SK-N-SH treated with all-trans-retinoic acid at 6 μM for 48 hours (cell line): ENCODE measurements around the gene GBX1.

Source experiments
- ATAC-seq: fragments of 200-7000 bp; cut with Tn5 transposase; 3 replicates; pipeline ENCODE4 v1.9.1; 2020; ENCODE audit warnings: mild to moderate bottlenecking, moderate library complexity
- ARNTL ChIP-seq: fragments of 450-650 bp; formaldehyde crosslinking; IDR thresholded peaks from 2 replicates; pipeline ENCODE4 v1.5.0; 2020; ENCODE audit warnings: low read depth, mild to moderate bottlenecking, moderate library complexity, borderline replicate concordance
- BACH2 ChIP-seq: fragments of 250-450 bp; sonication (Bioruptor Pico); IDR thresholded peaks from 2 replicates; pipeline ENCODE4 v1.9.0; 2021; ENCODE audit warnings: mild to moderate bottlenecking, borderline replicate concordance
- ESRRG ChIP-seq: fragments of 250-450 bp; sonication (Bioruptor Pico); IDR thresholded peaks from 2 replicates; pipeline ENCODE4 v1.6.1; 2021; ENCODE audit warnings: mild to moderate bottlenecking
- GLIS3 ChIP-seq: fragments of 250-450 bp; sonication (Bioruptor Pico); IDR thresholded peaks from 2 replicates; pipeline ENCODE4 v1.5.0; 2020; ENCODE audit warnings: mild to moderate bottlenecking, moderate library complexity
- ISL1 ChIP-seq: fragments of 250-450 bp; sonication (Bioruptor Pico); IDR thresholded peaks from 2 replicates; pipeline ENCODE4 v2.1.2; 2022; ENCODE audit warnings: mild to moderate bottlenecking, moderate library complexity
- OSR1 ChIP-seq: fragments of 250-450 bp; sonication (Bioruptor Pico); IDR thresholded peaks from 2 replicates; pipeline ENCODE4 v1.8.0; 2022; ENCODE audit warnings: moderate library complexity, mild to moderate bottlenecking, inconsistent platforms
- PPARA ChIP-seq: fragments of 250-450 bp; sonication (Bioruptor Pico); IDR thresholded peaks from 2 replicates; pipeline ENCODE4 v1.5.0; 2020; ENCODE audit warnings: mild to moderate bottlenecking, borderline replicate concordance
- SNAI2 ChIP-seq: fragments of 250-450 bp; sonication (Bioruptor Pico); IDR thresholded peaks from 2 replicates; pipeline ENCODE4 v1.5.0; 2020; ENCODE audit warnings: mild to moderate bottlenecking, moderate library complexity
- TCF4 ChIP-seq: fragments of 250-450 bp; sonication (Bioruptor Pico); IDR thresholded peaks from 2 replicates; pipeline ENCODE4 v1.8.0; 2021; ENCODE audit warnings: mild to moderate bottlenecking, moderate library complexity, borderline replicate concordance
- TOX ChIP-seq: fragments of 250-450 bp; sonication (Bioruptor Pico); IDR thresholded peaks from 2 replicates; pipeline ENCODE4 v1.8.0; 2021; ENCODE audit warnings: mild to moderate bottlenecking, moderate library complexity, borderline replicate concordance
- ZC3H10 ChIP-seq: fragments of 250-450 bp; sonication (Bioruptor Pico); IDR thresholded peaks from 2 replicates; pipeline ENCODE4 v1.5.1; 2021; ENCODE audit warnings: mild to moderate bottlenecking, moderate library complexity
- ZFP3 ChIP-seq: fragments of 250-450 bp; sonication (Bioruptor Pico); IDR thresholded peaks from 2 replicates; pipeline ENCODE4 v1.5.0; 2020; ENCODE audit warnings: mild to moderate bottlenecking, moderate library complexity
- ZFP30 ChIP-seq: fragments of 450-650 bp; formaldehyde crosslinking; IDR thresholded peaks from 2 replicates; pipeline ENCODE4 v1.5.0; 2022; ENCODE audit warnings: mild to moderate bottlenecking, moderate library complexity
- ZNF565 ChIP-seq: fragments of 450-650 bp; formaldehyde crosslinking; conservative IDR thresholded peaks from 2 replicates; pipeline ENCODE4 v1.5.0; 2020; ENCODE audit warnings: low read depth, mild to moderate bottlenecking, moderate library complexity
- ZNF70 ChIP-seq: fragments of 450-650 bp; formaldehyde crosslinking; IDR thresholded peaks from 2 replicates; pipeline ENCODE4 v1.5.0; 2020; ENCODE audit warnings: mild to moderate bottlenecking, moderate library complexity
- ZNF8 ChIP-seq: fragments of 450-650 bp; formaldehyde crosslinking; IDR thresholded peaks from 2 replicates; pipeline ENCODE4 v1.5.0; 2020; ENCODE audit warnings: mild to moderate bottlenecking, moderate library complexity
- TF ChIP-seq, protein P1 (sequence below): fragments of 250-450 bp; sonication (Bioruptor Pico); IDR thresholded peaks from 2 replicates; pipeline ENCODE4 v1.8.0; 2021; ENCODE audit warnings: low read depth, mild to moderate bottlenecking, moderate library complexity, borderline replicate concordance
- TF ChIP-seq, protein P2 (sequence below): fragments of 250-450 bp; sonication (Bioruptor Pico); IDR thresholded peaks from 2 replicates; pipeline ENCODE4 v1.5.0; 2020; ENCODE audit warnings: mild to moderate bottlenecking, moderate library complexity
- TF ChIP-seq, protein P3 (sequence below): fragments of 250-450 bp; sonication (Bioruptor Pico); IDR thresholded peaks from 2 replicates; pipeline ENCODE4 v1.5.1; 2021; ENCODE audit warnings: mild to moderate bottlenecking, moderate library complexity
- TF ChIP-seq, protein P4 (sequence below): fragments of 250-450 bp; sonication (Bioruptor Pico); IDR thresholded peaks from 2 replicates; pipeline ENCODE4 v1.8.0; 2020; ENCODE audit warnings: mild to moderate bottlenecking, moderate library complexity, borderline replicate concordance

The GBX1 gene

DNA sequence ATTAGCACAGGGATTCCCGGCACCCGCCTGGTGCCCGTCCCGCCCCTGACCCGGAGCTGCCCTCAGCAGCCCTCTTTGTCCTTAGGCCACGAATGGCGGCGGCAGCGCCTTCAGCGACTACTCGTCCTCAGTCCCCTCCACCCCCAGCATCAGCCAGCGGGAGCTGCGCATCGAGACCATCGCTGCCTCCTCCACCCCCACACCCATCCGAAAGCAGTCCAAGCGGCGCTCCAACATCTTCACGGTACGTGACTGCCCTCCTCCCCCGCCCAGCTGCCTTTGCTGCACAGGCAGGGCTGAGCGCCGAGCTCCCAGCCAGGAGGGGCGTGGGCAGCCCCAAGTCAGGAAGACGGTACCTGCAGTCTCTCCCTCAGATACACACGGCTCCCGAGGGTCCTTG is 47.6 kb downstream of the GBX1 start (continued):
- TF ChIP-seq, protein P1, sequence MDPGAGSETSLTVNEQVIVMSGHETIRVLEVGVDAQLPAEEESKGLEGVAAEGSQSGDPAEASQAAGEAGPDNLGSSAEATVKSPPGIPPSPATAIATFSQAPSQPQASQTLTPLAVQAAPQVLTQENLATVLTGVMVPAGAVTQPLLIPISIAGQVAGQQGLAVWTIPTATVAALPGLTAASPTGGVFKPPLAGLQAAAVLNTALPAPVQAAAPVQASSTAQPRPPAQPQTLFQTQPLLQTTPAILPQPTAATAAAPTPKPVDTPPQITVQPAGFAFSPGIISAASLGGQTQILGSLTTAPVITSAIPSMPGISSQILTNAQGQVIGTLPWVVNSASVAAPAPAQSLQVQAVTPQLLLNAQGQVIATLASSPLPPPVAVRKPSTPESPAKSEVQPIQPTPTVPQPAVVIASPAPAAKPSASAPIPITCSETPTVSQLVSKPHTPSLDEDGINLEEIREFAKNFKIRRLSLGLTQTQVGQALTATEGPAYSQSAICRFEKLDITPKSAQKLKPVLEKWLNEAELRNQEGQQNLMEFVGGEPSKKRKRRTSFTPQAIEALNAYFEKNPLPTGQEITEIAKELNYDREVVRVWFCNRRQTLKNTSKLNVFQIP: no peak
- TF ChIP-seq, protein P2, sequence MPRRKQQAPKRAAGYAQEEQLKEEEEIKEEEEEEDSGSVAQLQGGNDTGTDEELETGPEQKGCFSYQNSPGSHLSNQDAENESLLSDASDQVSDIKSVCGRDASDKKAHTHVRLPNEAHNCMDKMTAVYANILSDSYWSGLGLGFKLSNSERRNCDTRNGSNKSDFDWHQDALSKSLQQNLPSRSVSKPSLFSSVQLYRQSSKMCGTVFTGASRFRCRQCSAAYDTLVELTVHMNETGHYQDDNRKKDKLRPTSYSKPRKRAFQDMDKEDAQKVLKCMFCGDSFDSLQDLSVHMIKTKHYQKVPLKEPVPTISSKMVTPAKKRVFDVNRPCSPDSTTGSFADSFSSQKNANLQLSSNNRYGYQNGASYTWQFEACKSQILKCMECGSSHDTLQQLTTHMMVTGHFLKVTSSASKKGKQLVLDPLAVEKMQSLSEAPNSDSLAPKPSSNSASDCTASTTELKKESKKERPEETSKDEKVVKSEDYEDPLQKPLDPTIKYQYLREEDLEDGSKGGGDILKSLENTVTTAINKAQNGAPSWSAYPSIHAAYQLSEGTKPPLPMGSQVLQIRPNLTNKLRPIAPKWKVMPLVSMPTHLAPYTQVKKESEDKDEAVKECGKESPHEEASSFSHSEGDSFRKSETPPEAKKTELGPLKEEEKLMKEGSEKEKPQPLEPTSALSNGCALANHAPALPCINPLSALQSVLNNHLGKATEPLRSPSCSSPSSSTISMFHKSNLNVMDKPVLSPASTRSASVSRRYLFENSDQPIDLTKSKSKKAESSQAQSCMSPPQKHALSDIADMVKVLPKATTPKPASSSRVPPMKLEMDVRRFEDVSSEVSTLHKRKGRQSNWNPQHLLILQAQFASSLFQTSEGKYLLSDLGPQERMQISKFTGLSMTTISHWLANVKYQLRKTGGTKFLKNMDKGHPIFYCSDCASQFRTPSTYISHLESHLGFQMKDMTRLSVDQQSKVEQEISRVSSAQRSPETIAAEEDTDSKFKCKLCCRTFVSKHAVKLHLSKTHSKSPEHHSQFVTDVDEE (CRISPR knock-in tag): no peak
- TF ChIP-seq TCF4 (no peak), ZNF565 (no peak), ZC3H10 (CRISPR knock-in tag) (no peak)

DNA sequence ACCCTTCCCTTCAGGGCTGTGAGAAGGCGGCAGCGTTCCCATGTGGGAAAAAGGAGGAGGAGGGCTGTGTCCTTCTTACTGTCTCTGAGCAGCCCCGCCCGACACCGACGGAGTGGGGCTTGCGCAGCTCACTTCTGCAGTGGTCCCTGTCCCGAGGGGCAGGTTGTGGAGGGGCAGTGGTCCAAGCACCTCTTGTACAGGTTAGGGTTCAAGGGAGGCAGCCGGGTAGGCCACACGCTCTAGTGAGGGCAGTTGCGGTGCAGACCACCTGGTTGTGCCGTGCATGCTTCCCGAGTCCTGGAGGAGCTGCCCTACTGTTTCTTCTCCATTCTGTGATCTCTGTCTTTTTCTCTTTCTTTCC is 48.5 kb downstream of the GBX1 start:
- TF ChIP-seq ZNF8 (CRISPR knock-in tag) (no peak), ESRRG (CRISPR knock-in tag) (no peak)
- ATAC-seq: no peak

DNA sequence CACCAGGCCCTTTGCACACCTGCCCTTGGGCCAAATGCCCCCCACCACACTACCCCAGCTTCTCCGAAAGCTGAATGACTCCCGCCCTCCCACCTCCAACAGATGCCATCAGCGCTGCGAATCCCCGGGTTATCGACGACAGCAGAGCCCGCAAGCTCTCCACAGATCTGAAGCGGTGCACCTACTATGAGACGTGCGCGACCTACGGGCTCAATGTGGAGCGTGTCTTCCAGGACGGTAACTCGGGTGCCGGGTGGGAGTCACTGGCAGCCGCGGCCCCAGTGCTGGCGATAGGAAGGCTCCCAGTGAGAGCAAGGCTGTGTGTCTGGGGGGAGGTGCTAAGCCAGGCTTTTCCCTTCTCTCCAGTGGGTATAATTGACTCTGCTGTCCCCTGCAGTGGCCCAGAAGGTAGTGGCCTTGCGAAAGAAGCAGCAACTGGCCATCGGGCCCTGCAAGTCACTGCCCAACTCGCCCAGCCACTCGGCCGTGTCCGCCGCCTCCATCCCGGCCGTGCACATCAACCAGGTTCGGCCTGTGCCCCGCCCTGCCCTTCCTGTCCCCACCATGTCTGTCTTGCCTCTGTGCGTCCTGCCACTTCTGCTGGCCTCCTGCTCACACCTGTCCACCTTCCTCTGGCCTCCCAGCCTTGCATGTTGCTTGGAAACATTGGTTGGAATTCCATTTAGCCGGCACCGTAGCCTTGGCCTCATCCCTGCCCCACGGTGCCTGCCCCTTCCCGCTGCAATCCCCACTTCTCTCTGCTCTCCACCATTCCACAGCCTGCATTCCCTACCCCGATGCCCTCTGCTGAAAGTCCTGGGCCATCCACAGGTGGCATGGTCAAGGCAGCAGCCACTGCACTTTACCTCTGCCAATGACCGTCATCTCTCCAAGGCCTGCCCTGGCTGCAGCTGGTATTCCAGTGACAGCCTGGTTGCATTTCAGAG is 49.1 kb downstream of the GBX1 start:
- TF ChIP-seq SNAI2: no peak
- no peak for TF ChIP-seq ESRRG (CRISPR knock-in tag)
- no peak for TF ChIP-seq TOX (CRISPR knock-in tag)
- no peak for TF ChIP-seq ZNF70 (CRISPR knock-in tag)
- TF ChIP-seq ZC3H10 (CRISPR knock-in tag): no peak
- TF ChIP-seq, protein P3, sequence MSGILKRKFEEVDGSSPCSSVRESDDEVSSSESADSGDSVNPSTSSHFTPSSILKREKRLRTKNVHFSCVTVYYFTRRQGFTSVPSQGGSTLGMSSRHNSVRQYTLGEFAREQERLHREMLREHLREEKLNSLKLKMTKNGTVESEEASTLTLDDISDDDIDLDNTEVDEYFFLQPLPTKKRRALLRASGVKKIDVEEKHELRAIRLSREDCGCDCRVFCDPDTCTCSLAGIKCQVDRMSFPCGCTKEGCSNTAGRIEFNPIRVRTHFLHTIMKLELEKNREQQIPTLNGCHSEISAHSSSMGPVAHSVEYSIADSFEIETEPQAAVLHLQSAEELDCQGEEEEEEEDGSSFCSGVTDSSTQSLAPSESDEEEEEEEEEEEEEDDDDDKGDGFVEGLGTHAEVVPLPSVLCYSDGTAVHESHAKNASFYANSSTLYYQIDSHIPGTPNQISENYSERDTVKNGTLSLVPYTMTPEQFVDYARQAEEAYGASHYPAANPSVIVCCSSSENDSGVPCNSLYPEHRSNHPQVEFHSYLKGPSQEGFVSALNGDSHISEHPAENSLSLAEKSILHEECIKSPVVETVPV (CRISPR knock-in tag): no peak
- TF ChIP-seq, protein P4, sequence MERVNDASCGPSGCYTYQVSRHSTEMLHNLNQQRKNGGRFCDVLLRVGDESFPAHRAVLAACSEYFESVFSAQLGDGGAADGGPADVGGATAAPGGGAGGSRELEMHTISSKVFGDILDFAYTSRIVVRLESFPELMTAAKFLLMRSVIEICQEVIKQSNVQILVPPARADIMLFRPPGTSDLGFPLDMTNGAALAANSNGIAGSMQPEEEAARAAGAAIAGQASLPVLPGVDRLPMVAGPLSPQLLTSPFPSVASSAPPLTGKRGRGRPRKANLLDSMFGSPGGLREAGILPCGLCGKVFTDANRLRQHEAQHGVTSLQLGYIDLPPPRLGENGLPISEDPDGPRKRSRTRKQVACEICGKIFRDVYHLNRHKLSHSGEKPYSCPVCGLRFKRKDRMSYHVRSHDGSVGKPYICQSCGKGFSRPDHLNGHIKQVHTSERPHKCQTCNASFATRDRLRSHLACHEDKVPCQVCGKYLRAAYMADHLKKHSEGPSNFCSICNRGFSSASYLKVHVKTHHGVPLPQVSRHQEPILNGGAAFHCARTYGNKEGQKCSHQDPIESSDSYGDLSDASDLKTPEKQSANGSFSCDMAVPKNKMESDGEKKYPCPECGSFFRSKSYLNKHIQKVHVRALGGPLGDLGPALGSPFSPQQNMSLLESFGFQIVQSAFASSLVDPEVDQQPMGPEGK: no peak
- no peak for TF ChIP-seq PPARA (CRISPR knock-in tag)
- no peak for TF ChIP-seq ZFP3
- no peak for TF ChIP-seq BACH2 (CRISPR knock-in tag)
- TF ChIP-seq OSR1 (CRISPR knock-in tag): no peak
- no peak for TF ChIP-seq ZNF8 (CRISPR knock-in tag)
- TF ChIP-seq GLIS3: no peak
- no peak for TF ChIP-seq ARNTL (CRISPR knock-in tag)
- TF ChIP-seq, protein P1: no peak
- TF ChIP-seq ZFP30: no peak
- no peak for TF ChIP-seq TCF4
- no peak for TF ChIP-seq ISL1 (CRISPR knock-in tag)
- ATAC-seq: no peak
